B cell (primary cell): ENCODE data around the gene MPP7.

Experiments used
- CTCF ChIP-seq: fragments of 200-600 bp; IDR thresholded peaks from one replicate; pipeline ENCODE4 v1.8.0; 2022; ENCODE audit warnings: antibody characterized with exemption, mild to moderate bottlenecking
- EZH2 ChIP-seq: IDR thresholded peaks from 2 replicates; pipeline ENCODE4 v1.6.1; 2012; ENCODE audit warnings: borderline replicate concordance, low read depth, mild to moderate bottlenecking, moderate library complexity, low read length; ENCODE audit not compliant: insufficient read depth, poor library complexity, severe bottlenecking

- TF ChIP-seq CTCF (no peak), EZH2 (no peak)
These were observed 29.5 kb downstream of the MPP7 start for GRCh38 chr10:28273343-28273742.
